ENCODE measurements around the gene STKLD1.
A peak's percentile ranks its signal among the peaks of the same experiment; 100 is the strongest.
"Not testable (repeated sequence)": the region's sequence is repeated elsewhere in the genome, so short reads cannot be mapped to it uniquely, and the experiment has no call there.

The STKLD1 gene

GRCh38 chr9:133375724-133376654 lies at the start of gene STKLD1, which contains the start of gene SURF4:
Gene STKLD1 (plus strand): TSS chr9:133376366. CDS start chr9:133376474, 108 bp downstream.
Gene SURF4 (minus strand): TSS chr9:133376060. CDS start chr9:133375969, 91 bp downstream.
- DNase-seq (ENCODE audit: low read depth, low spot score): peak; percentile 91

- DNase-seq (ENCODE audit: low read depth, low spot score): not testable (repeated sequence)
These were observed 49.1 kb upstream of the STKLD1 start for GRCh38 chr9:133327021-133327420.

GRCh38 chr9:133327834-133328484 lies 48.2 kb upstream of the STKLD1 start:
- DNase-seq (ENCODE audit: low read depth, low spot score): no peak

- DNase-seq (ENCODE audit: low read depth, low spot score): not testable (repeated sequence)
These were observed 46.6 kb upstream of the STKLD1 start for GRCh38 chr9:133329306-133330156.

- DNase-seq (ENCODE audit: low read depth, low spot score): no peak
These were observed 44.9 kb upstream of the STKLD1 start for GRCh38 chr9:133331221-133331620.

DNA sequence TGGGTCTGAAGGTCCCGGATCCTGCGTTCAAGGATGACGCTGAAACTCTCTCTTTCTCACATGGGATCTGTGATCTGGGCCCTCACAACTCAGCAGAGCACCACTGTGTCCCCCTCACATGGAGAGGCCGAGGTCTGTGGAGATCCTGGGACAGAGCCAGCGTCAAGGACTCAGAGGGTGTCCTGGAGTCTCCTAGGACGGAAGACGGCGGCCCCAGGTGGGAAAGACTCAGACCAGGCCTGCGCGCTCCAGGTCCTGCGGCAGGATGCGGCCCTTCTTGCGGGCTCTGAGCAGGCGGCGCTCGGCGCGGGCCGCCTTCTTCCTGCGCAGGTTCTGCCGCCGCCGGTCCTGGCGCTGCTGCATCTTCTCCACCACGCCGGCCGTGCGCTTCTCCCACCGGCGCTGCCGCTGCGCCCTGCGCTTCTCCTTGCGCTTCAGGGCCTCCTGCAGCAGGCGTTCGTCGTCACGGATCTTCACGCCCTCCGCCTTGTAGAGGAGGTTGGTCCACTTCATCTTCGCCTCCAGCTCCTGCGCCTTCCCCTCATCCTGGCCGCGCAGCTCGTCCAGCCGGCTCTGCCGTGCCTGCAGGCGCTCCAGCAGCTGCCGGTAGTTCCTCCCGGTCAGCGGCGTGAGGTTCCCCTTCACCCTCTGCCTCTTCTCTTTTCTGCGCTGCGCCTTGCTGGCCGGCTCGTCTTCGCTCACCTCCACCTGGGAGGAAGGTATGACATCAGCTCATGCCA lies 44.4 kb upstream of the STKLD1 start:
- no peak for DNase-seq (ENCODE audit: low read depth, low spot score)

GRCh38 chr9:133332381-133332730 lies 43.8 kb upstream of the STKLD1 start:
- no peak for DNase-seq (ENCODE audit: low read depth, low spot score)

DNA sequence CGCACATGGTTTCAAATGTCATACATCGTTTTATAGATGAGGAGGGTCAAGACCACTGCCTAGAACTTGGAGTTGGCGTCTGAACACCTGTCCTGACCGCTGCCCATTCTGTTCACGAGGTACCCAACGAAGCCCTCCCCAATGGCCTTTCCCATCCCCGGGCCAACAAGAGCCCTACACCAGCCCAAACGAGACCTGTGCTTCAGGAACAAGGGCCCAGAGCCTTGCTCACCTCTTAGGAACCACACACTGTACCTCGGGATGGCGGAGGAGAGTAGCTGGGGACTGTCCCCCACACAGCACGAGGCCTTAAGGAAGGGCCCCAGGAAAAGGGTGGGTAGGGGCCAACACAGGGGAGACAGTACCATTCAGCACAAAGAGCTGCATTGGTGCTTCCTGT lies 43.2 kb upstream of the STKLD1 start:
- no peak for DNase-seq (ENCODE audit: low read depth, low spot score)

- no peak for DNase-seq (ENCODE audit: low read depth, low spot score)
These were observed 42.6 kb upstream of the STKLD1 start for GRCh38 chr9:133333566-133333965.

GRCh38 chr9:133334161-133334560 lies 42.0 kb upstream of the STKLD1 start:
- DNase-seq (ENCODE audit: low read depth, low spot score): no peak

GRCh38 chr9:133334888-133335287 lies 41.3 kb upstream of the STKLD1 start:
- not testable (repeated sequence) for DNase-seq (ENCODE audit: low read depth, low spot score)

DNA sequence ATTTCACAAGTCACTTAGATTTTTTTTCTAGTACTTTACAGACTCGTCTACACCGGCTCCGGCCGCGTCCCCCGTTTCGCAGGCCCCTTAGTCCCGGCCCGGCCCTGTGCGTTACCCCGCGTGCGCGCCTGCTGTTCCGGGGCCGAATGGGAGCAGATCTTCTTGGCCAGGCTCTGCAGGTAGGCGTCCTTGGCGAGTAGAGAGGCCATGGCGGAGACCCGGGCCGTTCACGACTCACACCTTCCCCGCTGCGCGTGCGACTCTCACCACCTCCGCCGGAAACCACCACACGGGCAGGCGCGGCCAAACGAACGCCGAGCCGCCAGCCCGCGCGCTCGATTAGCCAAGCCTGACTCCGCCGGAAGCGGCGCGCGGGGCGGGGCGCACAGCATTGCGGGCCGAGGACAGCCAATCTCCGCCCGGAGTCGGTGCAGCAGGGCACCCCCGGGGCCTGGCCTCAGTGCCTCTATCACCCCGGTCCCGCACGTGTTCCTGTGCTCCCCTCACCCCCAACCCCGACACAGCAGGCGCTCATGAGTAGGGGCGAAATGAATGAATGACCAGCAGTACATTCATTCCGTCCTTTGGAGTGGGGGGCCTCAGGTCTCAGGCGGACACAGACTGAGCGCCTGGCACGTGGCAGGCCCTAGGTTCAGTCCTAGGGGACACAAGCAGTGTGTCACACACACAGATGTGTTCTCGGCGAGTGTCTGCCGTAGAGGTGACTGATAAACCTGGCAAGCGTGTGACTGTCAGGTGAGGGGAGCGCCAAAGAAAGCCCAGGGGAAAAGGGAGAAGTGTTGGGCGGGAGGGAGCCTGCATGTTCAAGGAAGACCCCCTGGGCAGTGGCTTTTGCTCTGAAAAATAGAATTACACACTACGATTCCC lies 40.0 kb upstream of the STKLD1 start, which contains the start of gene SURF6:
SURF6 (minus strand) TSS at position 265 of the 888 bp plus-strand sequence; CDS start at position 209, 56 bp downstream.
- peak; percentile 52 for DNase-seq (ENCODE audit: low read depth, low spot score)

GRCh38 chr9:133339641-133340040 lies 36.5 kb upstream of the STKLD1 start:
- DNase-seq (ENCODE audit: low read depth, low spot score): no peak

GRCh38 chr9:133340256-133340655 lies 35.9 kb upstream of the STKLD1 start:
- no peak for DNase-seq (ENCODE audit: low read depth, low spot score)

GRCh38 chr9:133340916-133341315 lies 35.2 kb upstream of the STKLD1 start:
- DNase-seq (ENCODE audit: low read depth, low spot score): no peak

GRCh38 chr9:133341369-133342068 lies 34.6 kb upstream of the STKLD1 start:
- no peak for DNase-seq (ENCODE audit: low read depth, low spot score)

- DNase-seq (ENCODE audit: low read depth, low spot score): no peak
These were observed 34.1 kb upstream of the STKLD1 start for GRCh38 chr9:133342069-133342406.

DNA sequence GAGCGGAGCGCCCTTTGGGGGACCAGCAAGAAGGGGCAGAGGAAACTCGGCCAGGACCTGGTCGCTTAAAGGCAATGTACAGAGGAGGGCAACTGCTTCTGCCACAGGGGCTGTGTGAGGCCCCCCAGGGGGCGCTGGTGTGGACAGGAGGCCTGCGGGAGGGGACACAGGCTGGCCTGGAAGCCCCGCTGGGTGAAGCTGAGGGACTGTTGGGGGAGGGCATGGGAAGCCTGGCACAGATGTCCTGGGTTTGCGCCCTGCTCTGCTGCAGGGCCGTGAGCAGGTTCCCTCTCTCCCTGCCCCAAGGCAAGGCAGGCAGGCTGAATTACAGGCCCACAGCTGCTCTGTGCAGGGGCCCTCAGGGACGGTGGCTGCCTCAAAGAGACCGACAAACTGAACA lies 33.6 kb upstream of the STKLD1 start:
- DNase-seq (ENCODE audit: low read depth, low spot score): no peak

GRCh38 chr9:133344071-133344470 lies 32.1 kb upstream of the STKLD1 start:
- DNase-seq (ENCODE audit: low read depth, low spot score): no peak
